GF-D8 (cell line): ENCODE data around the gene HLA-DOA.

ENCODE experiments used
- DNase-seq: peaks from one replicate; lab custom pipeline; 2025; lab: John Stamatoyannopoulos, UW

HLA-DOA gene

GRCh38 chr6:33017018-33017417 lies 7.6 kb upstream of the HLA-DOA start:
- DNase-seq, result no peak

GRCh38 chr6:33015798-33016197 lies 6.4 kb upstream of the HLA-DOA start:
- DNase-seq, result no peak

- DNase-seq, result peak; percentile 19
These were observed 5.6 kb upstream of the HLA-DOA start for GRCh38 chr6:33014841-33015634.

GRCh38 chr6:33013608-33014007 lies 4.2 kb upstream of the HLA-DOA start:
- DNase-seq, result no peak

GRCh38 chr6:33010356-33010755 lies 965 bp upstream of the HLA-DOA start:
- DNase-seq, result no peak

- DNase-seq, result no peak
These were observed 1.5 kb downstream of the HLA-DOA start for GRCh38 chr6:33007831-33008400.

GRCh38 chr6:33004940-33005339 lies 4.5 kb downstream of the HLA-DOA start:
- DNase-seq, result no peak

GRCh38 chr6:33001685-33002084 lies 7.7 kb downstream of the HLA-DOA start:
- DNase-seq, result no peak

- no peak for DNase-seq
These were observed 9.3 kb downstream of the HLA-DOA start for GRCh38 chr6:33000055-33000454.

- no peak for DNase-seq
These were observed 13.9 kb downstream of the HLA-DOA start for GRCh38 chr6:32995448-32995847.

- no peak for DNase-seq
These were observed 15.9 kb downstream of the HLA-DOA start for GRCh38 chr6:32993363-32993973.

GRCh38 chr6:32991972-32992371 lies 17.4 kb downstream of the HLA-DOA start:
- no peak for DNase-seq

GRCh38 chr6:32989368-32989767 lies 20.0 kb downstream of the HLA-DOA start:
- no peak for DNase-seq

GRCh38 chr6:32984622-32985389 lies 24.6 kb downstream of the HLA-DOA start:
- DNase-seq, result peak; percentile 56

- no peak for DNase-seq
These were observed 25.3 kb downstream of the HLA-DOA start for GRCh38 chr6:32983964-32984621.

- no peak for DNase-seq
These were observed 25.9 kb downstream of the HLA-DOA start for GRCh38 chr6:32983493-32983848.

GRCh38 chr6:32982702-32983492 lies 26.5 kb downstream of the HLA-DOA start:
- DNase-seq, result no peak

- DNase-seq, result no peak
These were observed 27.2 kb downstream of the HLA-DOA start for GRCh38 chr6:32982084-32982701.

GRCh38 chr6:32980488-32981038 lies 28.8 kb downstream of the HLA-DOA start:
- no peak for DNase-seq

GRCh38 chr6:32979720-32980487 lies 29.5 kb downstream of the HLA-DOA start:
- no peak for DNase-seq
